Kidney epithelial cell (primary cell): ENCODE measurements around the gene PRELID2. TPM values are rescaled to one million over a fixed set of nuclear protein-coding genes. Genes with fewer than 3 reads are reported as not detected.
A peak's percentile ranks its signal among the peaks of the same experiment; 100 is the strongest.

Experiments
- DNase-seq: peaks from one replicate; pipeline ENCODE4 v3.0.0-alpha.2; 2010; ENCODE audit warnings: low read depth
- H3K27me3 ChIP-seq: 2 replicates; pipeline ENCODE4 v1.6.0; 2011; ENCODE audit warnings: low read length; ENCODE audit not compliant: control insufficient read depth, insufficient read depth
- H3K36me3 ChIP-seq: 2 replicates; pipeline ENCODE4 v1.5.1; 2011; ENCODE audit warnings: low read length; ENCODE audit not compliant: control insufficient read depth, insufficient read depth
- H3K4me3 ChIP-seq: 2 replicates; pipeline ENCODE4 v1.5.1; 2011; ENCODE audit warnings: low read depth, mild to moderate bottlenecking, control low read depth, low read length
- CTCF ChIP-seq: IDR thresholded peaks from 2 replicates; pipeline ENCODE4 v1.5.1; 2011; ENCODE audit warnings: mild to moderate bottlenecking, moderate library complexity, low read length, control low read depth, inconsistent platforms; ENCODE audit not compliant: insufficient read depth, poor library complexity, severe bottlenecking
- total RNA-seq: library from RNA; depleted of rRNA; stranded (reverse); fragments of >200 nt; gene quantifications from 2 replicates; pipeline ENCODE4 v1.2.3, GENCODE V29; 2015

The PRELID2 gene
- total RNA-seq, 1 donor from 2014 or later = 9.4 TPM

GRCh38 chr5:145855763-145856267 is 20.7 kb upstream of the PRELID2 start:
- no peak overlapping the region for H3K4me3 ChIP-seq

GRCh38 chr5:145854651-145855258 is 19.6 kb upstream of the PRELID2 start:
- peak; percentile 44 for DNase-seq
- H3K27me3 ChIP-seq = no peaks in the 10 kb centered on the region
- TF ChIP-seq CTCF = no peak
- no peak overlapping the region for H3K4me3 ChIP-seq
- H3K36me3 ChIP-seq = no peaks in the 10 kb centered on the region

More at GRCh38 chr5:145855763-145856267, 20.7 kb upstream of the PRELID2 start:
- no peaks in the 10 kb centered on the region for H3K27me3 ChIP-seq
- H3K36me3 ChIP-seq = no peaks in the 10 kb centered on the region
- DNase-seq = no peak
- TF ChIP-seq CTCF = no peak

- TF ChIP-seq CTCF = no peak
- H3K4me3 ChIP-seq = no peak overlapping the region
- H3K36me3 ChIP-seq = no peaks in the 10 kb centered on the region
- DNase-seq = no peak
- H3K27me3 ChIP-seq = no peaks in the 10 kb centered on the region
Measured at GRCh38 chr5:145853781-145854376, 18.7 kb upstream of the PRELID2 start.

GRCh38 chr5:145852990-145853389 is 17.8 kb upstream of the PRELID2 start:
- no peak for DNase-seq

GRCh38 chr5:145848854-145849253 is 13.7 kb upstream of the PRELID2 start:
- Histone ChIP-seq H3K36me3 (no peaks in the 10 kb centered on the region), H3K27me3 (no peaks in the 10 kb centered on the region), H3K4me3 (no peak overlapping the region)
- no peak for TF ChIP-seq CTCF
- no peak for DNase-seq

More at GRCh38 chr5:145852990-145853389, 17.8 kb upstream of the PRELID2 start:
- Histone ChIP-seq H3K27me3 (no peaks in the 10 kb centered on the region), H3K4me3 (no peak overlapping the region), H3K36me3 (no peaks in the 10 kb centered on the region)
- no peak for TF ChIP-seq CTCF
